GM19452 (cell line): ENCODE data around the gene ZSCAN12.
"Not testable (repeated sequence)": the region's sequence is repeated elsewhere in the genome, so short reads cannot be mapped to it uniquely, and the experiment has no call there.

Source experiments
- ATAC-seq: cut with Tn5 transposase; IDR thresholded peaks from one replicate; pipeline ENCODE4 v1.9.1; 2021; ENCODE audit not compliant: unreplicated experiment

ZSCAN12 gene

DNA sequence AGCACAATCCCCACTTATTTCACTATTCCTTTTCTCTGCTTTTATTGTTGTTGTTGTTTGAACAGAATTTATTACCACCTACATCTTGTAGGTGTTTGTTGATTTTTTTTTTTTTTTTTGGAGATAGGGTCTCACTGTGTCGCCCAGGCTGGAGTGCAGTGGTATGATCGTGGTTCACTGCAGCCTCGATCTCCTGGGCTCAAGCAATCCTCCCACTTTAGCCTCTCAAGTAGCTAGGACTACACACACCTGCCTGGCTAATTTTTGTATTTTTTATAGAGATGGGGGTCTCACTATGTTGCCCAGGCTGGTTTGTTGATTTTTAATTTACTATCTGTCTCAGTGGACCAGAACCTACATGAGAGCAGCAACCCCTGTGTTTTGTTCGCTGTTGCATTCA is 3.6 kb downstream of the ZSCAN12 start:
- ATAC-seq: no peak

DNA sequence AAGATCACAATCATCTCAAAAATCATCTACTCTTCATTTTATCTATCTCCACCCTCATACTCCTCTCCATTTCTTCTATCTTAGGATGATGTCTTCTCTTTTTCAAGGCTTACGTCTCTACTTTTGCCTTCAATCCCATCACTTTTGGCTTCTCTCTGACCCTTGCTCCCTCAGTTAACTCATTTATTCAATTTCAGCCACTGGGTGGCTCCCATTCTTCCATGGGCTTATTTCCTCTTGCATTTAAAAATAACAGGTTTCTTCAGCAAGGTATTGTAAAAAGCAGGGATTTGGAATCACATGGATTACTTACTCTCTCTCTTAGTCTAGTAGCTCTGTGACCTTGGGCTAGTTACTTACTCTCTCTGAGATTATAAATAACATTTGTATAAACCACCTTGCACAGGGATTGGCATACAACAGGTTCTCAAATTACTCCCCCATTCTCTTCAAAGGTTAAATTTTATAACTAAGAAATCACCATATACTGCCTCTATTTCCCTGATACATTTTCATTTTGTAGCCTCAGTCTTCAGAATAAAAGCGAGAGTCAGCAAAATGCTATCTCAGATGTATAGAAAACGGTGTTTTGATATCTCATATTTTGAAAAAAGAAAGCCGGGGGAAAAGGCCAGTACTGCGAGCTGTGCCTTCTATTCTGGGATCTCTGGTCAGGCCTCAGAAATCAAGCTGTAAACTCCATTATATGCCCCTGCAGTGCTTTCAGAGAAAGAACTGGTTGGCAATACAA is 5.5 kb downstream of the ZSCAN12 start:
- ATAC-seq: no peak

DNA sequence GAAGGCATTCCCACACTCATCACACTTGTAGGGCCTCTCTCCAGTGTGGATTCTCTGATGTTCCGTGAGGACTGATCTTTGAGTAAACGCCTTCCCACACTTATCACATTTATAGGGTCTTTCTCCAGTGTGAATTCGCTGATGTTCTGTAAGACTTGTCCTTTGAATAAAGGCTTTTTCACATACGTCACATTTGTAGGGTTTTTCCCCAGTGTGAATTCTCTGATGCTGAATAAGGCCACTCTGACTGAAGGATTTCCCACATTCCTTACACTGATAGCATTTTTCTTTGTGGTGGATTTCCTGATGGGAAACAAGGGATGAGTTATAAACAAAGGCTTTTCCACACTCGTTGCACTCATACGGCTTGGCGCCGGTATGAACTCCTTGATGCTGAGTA is 8.9 kb downstream of the ZSCAN12 start:
- ATAC-seq: no peak

DNA sequence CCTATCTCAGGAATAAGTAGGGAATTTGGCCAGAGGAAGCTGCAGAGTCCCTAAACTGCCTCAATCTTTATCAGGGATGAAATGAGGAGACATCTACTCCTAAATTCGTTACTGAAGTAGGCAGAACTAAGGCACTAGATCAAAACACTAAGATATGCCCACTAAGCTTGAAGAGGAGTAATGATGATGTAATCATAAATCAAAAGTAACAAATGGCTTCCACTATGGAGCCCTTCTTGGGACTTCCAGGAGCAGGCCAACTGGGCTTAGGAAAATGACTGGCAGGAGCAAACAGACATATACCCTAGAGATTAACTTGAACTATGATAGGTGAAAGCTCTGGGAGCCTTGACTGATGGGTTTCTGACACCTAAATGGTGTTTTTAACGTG is 15.4 kb downstream of the ZSCAN12 start:
- ATAC-seq: no peak

DNA sequence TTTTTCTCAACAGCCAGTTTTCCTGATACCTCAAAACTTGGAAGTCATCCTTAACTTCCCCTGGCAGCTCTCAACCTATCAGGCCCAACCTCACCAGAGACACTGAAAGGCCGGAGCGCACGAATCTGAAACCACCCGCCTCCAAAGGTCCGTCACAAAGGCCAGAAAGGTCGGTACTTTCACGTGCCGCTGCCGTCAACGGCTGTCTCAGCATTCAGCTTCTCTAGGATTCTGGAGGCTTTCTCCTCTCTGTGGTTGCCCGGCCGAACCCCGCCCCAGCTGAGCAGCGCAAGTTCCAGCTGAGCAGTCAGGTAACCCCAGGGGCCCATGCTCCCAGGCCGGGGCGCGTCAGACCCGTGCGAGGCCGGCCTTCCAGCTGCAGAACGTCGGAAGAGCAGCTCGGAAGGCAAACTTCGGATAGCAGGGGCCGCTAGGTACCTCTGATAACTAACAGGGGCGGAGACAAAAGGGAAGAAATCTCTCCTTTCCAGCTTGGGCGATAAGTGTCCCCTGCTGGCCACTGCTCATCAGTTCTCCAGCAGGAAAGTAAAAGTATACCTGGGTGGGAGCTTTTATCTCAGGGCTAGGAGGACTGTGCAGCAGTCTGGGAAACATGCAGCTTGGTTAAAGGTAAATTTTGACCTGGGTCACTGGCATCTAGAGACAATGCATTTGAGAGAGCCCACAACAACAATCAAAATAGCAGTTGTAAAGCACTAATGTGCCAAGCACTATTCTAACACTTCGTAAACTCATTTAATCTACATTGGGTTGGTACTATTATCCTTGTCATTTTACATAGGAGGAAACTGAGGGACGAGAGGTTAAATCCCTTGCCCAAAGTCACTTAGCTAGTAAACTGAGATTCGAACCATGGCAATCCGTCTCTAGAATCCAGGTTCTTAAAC is 16.1 kb downstream of the ZSCAN12 start:
- ATAC-seq: peak; percentile 88

DNA sequence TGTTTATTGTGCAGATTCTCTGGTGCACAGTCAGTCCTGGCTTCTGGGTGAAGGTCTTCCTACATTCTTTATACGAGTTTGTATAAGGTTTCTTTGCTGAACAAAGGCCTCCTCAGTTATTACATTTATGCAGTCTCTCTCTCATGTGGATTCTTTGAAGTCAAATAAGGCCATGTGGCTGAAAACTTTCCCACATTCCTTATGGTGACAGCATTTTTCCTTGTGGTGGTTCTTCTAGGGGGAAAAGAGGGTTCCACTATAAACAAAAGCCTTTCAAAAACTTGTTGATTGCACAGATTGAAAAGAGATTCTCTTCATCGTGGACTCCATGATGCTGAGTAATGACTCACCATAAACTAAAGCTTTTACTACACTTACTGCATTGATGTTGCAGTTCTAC is 19.2 kb downstream of the ZSCAN12 start:
- no peak for ATAC-seq

DNA sequence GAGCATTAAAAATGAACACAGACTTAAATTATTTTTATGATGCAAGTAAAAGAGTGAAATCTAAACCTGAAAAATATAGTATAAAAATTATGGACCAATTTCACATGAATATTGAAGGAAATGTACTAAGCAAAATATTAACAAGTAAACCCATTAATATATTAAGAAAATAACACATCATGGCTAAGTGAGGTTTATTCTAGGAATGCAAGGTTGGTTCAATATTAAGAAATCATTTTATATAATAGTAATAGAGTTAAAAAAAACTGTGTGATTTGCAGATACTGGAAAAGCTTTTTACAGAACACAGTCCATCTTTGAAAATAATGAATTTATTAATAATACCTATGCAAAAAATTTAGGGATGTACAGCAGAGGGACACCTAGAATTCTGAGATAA is 20.9 kb downstream of the ZSCAN12 start:
- ATAC-seq: no peak

DNA sequence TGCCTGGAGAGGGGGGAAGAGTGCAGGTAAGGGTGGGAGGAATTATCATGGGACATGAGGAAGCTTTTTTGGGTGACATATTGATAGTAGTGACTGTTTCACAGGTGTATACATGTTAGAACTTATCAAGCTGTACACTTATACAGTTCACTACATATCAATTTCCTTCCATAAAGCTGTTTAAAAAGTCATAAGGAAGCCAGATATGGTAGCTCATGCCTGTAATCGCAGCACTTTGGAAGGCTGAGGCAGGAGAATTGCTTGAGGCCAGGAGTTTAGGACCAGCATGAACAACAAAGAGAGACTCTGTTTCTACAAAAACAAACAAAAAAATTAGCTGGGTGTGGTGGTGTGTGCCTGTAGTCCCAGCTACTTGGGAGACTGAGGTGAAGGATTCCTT is 21.7 kb downstream of the ZSCAN12 start:
- no peak for ATAC-seq

DNA sequence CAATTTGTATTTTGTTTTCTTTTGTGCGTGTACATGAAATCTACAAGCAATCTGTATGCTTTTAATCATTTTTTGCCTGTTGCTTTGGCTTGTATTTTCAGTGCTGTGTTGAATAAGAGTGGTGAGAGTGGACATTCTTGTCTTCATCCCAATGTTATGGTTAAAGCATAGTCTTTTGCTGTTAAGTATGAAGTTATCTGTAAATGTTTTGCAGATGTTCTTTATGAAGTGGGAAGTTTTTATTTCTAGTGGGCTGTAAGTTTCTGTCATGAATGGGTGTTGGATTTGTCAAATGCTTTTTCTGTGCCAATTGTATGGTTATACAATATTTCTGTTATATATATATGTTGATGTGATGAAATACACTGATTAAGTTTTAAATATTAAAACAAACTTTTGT is 25.6 kb downstream of the ZSCAN12 start:
- no peak for ATAC-seq

DNA sequence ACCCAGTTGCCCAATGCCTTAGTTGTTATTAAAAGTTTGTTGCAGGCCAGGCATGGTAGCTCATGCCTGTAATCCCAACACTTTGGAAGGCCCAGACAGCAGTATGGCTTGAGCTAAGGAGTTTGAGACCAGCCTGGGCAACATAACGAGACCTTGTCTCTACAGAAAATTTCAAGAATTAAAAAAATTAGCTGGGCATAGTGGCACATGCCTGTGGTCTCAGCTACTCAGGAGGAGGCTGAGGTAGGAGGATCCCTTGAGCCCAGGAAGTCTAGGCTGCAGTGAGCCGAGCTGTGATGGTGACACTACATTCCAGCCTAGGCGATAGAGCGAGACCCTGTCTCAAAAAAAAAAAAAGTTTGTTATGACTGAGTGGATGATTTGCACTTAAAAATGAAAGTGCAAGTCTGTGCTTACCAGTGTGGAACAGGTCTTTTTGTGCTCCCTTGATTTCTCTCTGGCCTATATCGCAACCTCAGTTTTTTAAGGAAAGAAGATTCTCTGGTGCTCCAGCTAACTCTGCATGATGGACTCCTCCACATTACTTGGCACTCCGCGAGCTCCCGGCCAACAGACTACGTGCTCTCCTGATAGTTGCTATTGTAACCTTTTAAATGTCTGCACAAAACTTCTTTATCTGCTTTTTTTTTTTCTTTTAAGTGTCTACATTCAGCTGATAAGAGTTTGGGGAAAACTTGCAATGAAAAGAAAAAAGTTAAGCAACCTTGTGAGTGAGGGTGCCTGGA is 27.7 kb downstream of the ZSCAN12 start:
- ATAC-seq: no peak

DNA sequence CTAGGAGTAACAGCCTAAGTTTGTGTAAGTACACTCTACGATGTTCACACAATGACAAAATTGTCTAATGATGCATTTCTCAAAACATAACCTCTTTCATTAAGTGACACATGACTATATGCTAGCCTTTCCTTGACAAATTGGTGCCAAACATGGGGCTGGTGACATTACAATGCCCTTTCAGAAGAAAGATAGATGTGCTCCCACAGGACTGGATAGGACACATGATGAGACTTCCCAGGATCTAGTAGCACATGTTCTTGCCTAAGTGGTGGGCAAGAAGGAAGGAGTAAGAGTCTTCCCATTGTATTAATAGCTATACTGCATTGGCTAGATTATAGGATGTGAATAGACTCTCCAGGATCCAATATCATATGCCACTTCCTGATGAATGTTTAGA is 28.3 kb downstream of the ZSCAN12 start:
- ATAC-seq: no peak

DNA sequence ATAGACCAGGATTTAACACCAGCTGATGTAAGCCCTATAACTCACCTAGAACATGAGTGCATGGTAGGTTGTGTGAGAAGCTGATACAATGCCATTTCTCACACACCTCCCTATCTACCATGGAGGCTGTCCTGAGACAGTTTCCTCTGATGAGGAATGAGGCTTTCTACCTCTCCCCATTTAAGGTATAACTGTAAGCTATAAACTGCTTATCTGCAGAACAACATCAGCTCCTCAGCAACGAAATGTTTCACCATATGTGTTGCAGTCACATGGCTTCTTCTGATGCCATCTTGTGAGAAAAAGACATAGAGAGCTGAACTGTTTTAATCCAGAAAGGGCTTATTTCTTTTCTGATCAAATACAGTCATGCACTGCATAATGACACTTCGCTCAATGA is 29.1 kb downstream of the ZSCAN12 start:
- ATAC-seq: no peak

DNA sequence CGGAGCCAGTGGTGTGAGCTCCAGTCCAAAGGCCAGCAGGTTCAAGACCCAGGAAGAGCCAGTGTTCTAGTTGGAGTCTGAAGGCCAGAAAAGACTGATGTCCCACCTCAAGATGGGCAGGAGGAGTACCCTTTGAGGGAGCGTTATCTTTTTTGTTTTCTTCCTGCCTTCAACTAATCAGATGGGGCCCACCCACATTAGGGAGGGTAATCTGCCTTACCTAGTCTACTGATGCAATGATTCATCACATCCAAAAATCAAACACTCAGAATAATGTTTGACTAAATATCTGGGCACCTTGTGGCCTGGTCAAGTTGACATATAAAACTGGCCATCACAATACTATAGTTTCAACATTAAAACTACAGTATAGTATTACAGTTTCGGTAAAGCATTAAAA is 30.1 kb downstream of the ZSCAN12 start:
- ATAC-seq: no peak

DNA sequence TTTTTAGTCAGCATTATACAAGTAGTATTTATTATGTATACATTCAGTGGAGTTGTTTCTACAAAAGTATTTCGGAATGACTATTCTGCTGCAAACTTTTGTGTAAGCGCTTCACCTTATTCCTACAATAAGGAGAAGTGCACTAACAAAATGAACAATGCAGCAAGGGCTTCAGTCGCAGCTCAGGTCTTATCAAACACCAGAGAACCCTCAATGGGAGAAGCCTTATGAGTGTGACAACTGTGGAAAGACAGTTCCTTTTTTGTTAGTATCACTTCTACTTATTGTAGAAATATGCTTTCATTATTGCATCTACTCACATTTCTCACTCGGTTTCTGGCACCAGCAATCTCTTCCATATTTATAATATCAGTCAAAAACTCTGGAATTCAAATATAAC is 31.0 kb downstream of the ZSCAN12 start:
- ATAC-seq: no peak

DNA sequence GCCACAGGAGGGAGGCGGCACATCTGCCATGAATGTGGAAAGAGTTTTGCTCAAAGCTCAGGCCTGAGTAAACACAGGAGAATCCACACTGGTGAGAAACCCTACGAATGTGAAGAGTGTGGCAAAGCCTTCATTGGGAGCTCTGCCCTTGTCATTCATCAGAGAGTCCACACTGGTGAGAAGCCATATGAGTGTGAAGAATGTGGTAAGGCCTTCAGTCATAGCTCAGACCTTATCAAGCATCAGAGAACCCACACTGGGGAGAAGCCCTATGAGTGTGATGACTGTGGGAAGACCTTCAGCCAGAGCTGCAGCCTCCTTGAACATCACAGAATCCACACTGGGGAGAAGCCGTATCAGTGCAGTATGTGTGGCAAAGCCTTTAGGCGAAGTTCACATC is 34.0 kb downstream of the ZSCAN12 start:
- ATAC-seq: not testable (repeated sequence)

DNA sequence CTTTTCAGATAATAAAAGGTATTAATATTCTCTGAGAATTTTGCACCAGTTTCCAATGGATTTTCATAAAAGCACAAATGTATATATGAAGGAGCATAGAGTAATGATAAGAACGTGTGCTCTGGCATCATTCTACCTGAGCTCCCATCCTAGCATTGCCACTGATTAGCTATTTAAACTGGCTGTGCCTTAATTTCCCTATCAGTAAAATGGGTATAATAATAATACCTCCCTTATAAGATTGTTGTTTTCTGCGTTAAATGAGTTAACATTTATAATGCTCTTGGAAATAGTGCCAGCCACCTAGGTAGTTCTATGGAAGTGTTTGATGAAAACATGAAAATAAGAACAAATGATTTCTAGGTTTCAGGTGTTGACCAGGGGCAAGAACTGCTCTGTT is 38.6 kb downstream of the ZSCAN12 start:
- no peak for ATAC-seq

DNA sequence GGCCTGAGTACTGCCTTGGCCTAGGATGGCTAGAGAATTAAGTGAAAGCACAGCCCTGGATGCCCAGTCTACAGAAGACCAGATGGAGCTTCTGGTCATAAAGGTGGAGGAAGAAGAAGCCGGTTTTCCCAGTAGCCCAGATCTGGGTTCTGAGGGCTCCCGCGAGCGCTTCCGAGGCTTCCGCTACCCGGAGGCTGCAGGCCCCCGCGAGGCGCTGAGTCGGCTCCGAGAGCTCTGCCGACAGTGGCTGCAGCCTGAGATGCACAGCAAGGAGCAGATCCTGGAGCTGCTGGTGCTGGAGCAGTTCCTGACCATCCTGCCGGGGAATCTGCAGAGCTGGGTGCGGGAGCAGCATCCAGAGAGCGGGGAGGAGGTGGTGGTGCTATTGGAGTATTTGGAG is 40.0 kb downstream of the ZSCAN12 start:
- ATAC-seq: not testable (repeated sequence)

DNA sequence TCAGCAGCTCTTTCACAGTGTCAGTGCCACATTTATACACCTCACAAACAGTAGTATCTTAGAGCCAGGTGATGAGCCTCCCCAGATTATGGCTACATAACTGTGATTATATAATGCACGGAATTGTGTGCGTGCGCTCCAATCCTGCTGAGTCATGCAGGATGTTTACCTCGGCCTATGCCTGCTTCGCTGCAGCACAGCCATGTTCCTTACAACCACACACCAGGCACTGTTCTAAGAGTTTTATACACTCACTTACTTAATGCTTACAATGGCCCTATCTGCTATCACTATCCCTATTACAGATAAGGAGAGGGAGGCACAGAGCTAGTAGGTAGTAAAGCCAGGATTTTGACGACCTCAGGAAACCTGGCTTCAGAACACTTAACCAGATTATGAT is 42.5 kb downstream of the ZSCAN12 start:
- no peak for ATAC-seq

DNA sequence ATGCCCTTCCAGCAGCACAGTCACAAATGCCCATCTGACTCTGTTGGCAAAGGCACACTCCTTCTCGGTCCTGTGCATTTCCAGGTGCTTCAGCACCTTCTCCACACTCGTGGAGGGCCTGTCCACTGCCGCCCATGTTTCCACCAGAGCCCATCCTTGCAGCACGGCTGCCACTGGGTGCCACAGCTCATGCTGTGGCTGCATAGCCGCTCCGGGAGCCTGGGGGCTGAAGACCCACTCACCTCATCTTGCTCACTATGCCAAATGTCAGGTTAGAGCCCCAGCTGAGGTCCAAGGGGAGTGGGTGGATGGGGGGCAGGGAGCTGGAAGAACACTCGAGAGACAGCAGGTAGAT is 42.9 kb downstream of the ZSCAN12 start:
- no peak for ATAC-seq

DNA sequence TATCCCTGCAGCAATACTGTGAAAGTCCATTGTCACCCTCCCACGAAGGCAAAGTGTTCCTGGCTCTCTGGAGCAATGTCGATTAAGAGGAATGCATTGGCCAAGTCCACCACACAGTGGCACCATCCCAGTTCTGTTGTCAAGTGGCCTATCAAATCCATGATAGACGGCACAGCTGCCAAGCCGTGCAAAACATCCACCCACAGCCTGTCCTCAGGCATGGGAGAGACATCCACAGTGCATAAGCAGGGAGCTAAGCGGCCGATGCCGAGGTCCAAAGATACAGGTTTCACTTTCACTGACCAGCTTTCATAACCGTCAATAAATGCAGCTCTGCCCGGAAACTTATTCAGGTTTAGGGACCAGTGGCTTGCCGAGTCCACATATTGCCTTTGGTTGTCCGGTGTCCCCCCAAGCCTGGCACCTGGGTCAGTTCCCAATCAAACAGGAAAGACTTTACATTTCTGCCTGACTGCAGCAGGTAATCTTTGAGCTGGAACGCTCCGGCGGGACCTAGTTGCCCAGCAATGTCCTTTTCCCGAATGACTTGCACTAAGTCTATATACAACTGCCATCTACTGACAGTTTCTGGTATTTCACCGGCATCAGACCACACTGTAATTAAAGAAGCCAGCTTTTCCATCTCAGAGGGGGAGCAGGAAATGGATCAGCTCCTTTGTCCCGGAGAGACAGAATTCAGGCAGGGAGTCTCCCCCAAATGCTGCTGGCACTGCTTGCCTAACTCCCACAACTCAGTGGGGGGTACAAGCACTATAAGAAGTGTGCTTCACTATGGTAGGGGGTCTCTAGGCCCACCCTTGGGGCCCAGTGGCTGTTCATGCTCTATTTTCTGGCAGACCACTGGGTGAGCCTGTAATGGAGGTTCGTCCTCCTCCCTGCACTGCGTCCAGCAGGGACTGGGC is 43.5 kb downstream of the ZSCAN12 start:
- ATAC-seq: no peak
